B cell (primary cell): ENCODE data around the gene BAIAP3. TPM values are rescaled to one million over a fixed set of nuclear protein-coding genes. Genes with fewer than 3 reads are reported as not detected.

Source experiments
- ATAC-seq: fragments of 200-7000 bp; cut with Tn5 transposase; one replicate; pipeline ENCODE4 v1.10.0; 2021; ENCODE audit warnings: low read depth, mild to moderate bottlenecking, moderate number of reproducible peaks, moderate library complexity
- CTCF ChIA-PET: fragments of 350-600 bp; sonication (Branson Sonifier 250); formaldehyde crosslinking; loops from one replicate; lab custom pipeline; 2021; ENCODE audit warnings: antibody characterized with exemption, inconsistent platforms; lab: Charles Lee
- POLR2A ChIA-PET: fragments of 350-600 bp; sonication (Branson Sonifier 250); formaldehyde crosslinking; loops from one replicate; lab custom pipeline; 2021; ENCODE audit warnings: antibody characterized with exemption; lab: Charles Lee
- DNase-seq: peaks from one replicate; pipeline ENCODE4 v3.0.0; 2013
- H2AFZ ChIP-seq: 2 replicates; pipeline ENCODE4 v1.6.1; 2012; ENCODE audit warnings: mild to moderate bottlenecking, low read depth, low read length; ENCODE audit not compliant: insufficient read depth, poor library complexity, severe bottlenecking
- H3K27ac ChIP-seq, 2 donors: 1 replicate in 1 of 2; 2 replicates in 1 of 2; pipeline ENCODE4 v1.5.1; 2012 to 2013; ENCODE audit warnings: low read length in 2 of 2, mild to moderate bottlenecking in 2 of 2, moderate library complexity in 1 of 2
- H3K27me3 ChIP-seq, 4 experiments: fragments of 200-600 bp in 1 of 4; sonication (generic) in 1 of 4; replicated peaks in 1 of 4; 1 replicate in 2 of 4; 2 replicates in 2 of 4; pipeline versions ENCODE4 v1.6.1 to v1.7.0; 2013 to 2016; ENCODE audit warnings: low read length in 3 of 4, mild to moderate bottlenecking in 2 of 4, mixed read lengths in 1 of 4, moderate library complexity in 1 of 4; ENCODE audit not compliant: insufficient read depth in 4 of 4, control insufficient read depth in 3 of 4; ENCODE audit errors: control extremely low read depth in 1 of 4
- H3K36me3 ChIP-seq, 2 experiments: replicated peaks in 1 of 2; 1 replicate in 1 of 2; 2 replicates in 1 of 2; pipeline versions ENCODE4 v1.6.1 to v1.7.1; 2013; ENCODE audit warnings: low read length in 1 of 2; ENCODE audit not compliant: insufficient read depth in 2 of 2, control insufficient read depth in 1 of 2; ENCODE audit errors: control extremely low read depth in 1 of 2, extremely low read depth in 1 of 2
- H3K4me1 ChIP-seq, 2 donors: fragments of 200-600 bp in 1 of 2; sonication (generic) in 1 of 2; 1 replicate in 1 of 2; 2 replicates in 1 of 2; pipeline versions ENCODE4 v1.5.1 to v1.6.1; 2013 to 2017; ENCODE audit warnings: low read length in 2 of 2; ENCODE audit not compliant: control insufficient read depth in 2 of 2, insufficient read depth in 2 of 2
- H3K4me2 ChIP-seq: replicated peaks from 2 replicates; pipeline ENCODE3; 2012; ENCODE audit warnings: mild to moderate bottlenecking, low read depth, low read length; ENCODE audit not compliant: poor library complexity, severe bottlenecking
- H3K4me3 ChIP-seq, 5 experiments: fragments of 200-600 bp in 1 of 5; sonication (generic) in 1 of 5; 1 replicate in 3 of 5; 2 replicates in 2 of 5; pipeline versions ENCODE4 v1.5.1 to v1.7.0; 2011 to 2016; ENCODE audit warnings: low read length in 4 of 5, mild to moderate bottlenecking in 4 of 5, low read depth in 2 of 5, control low read depth in 1 of 5, moderate library complexity in 1 of 5; ENCODE audit not compliant: insufficient read depth in 1 of 5; ENCODE audit errors: control extremely low read depth in 1 of 5, extremely low read depth in 1 of 5
- H3K79me2 ChIP-seq: fragments of 200-600 bp; sonication (generic); one replicate; pipeline ENCODE4 v1.6.0; 2016; ENCODE audit warnings: low read length; ENCODE audit not compliant: control insufficient read depth, insufficient read depth
- H3K9ac ChIP-seq: fragments of 200-600 bp; sonication (generic); 2 replicates; pipeline ENCODE4 v1.6.1; 2017; ENCODE audit warnings: mild to moderate bottlenecking, low read length, moderate library complexity
- H3K9me3 ChIP-seq, 3 donors: one replicate each; pipeline versions ENCODE4 v1.6.1 to v1.7.1; 2013; ENCODE audit warnings: low read length in 2 of 3; ENCODE audit not compliant: control insufficient read depth in 2 of 3, insufficient read depth in 1 of 3; ENCODE audit errors: control extremely low read depth in 1 of 3
- H4K20me1 ChIP-seq: 2 replicates; pipeline ENCODE4 v1.6.0; 2012; ENCODE audit warnings: mild to moderate bottlenecking, low read length; ENCODE audit not compliant: insufficient read depth, control insufficient read depth, poor library complexity, severe bottlenecking
- H3K27ac Mint-ChIP-seq: one replicate; pipeline ENCODE4 v1.8.0; 2021; ENCODE audit warnings: mixed read lengths
- H3K27me3 Mint-ChIP-seq: one replicate; pipeline ENCODE4 v1.8.0; 2021; ENCODE audit warnings: mixed read lengths
- H3K4me1 Mint-ChIP-seq: one replicate; pipeline ENCODE4 v1.8.0; 2021; ENCODE audit warnings: mixed read lengths
- H3K4me3 Mint-ChIP-seq: one replicate; pipeline ENCODE4 v1.8.0; 2021; ENCODE audit warnings: mixed read lengths
- H3K9me3 Mint-ChIP-seq: one replicate; pipeline ENCODE4 v1.8.0; 2022; ENCODE audit warnings: mixed read lengths; ENCODE audit not compliant: insufficient read depth
- EZH2 ChIP-seq: IDR thresholded peaks from 2 replicates; pipeline ENCODE4 v1.6.1; 2012; ENCODE audit warnings: borderline replicate concordance, low read depth, mild to moderate bottlenecking, moderate library complexity, low read length; ENCODE audit not compliant: insufficient read depth, poor library complexity, severe bottlenecking
- WGBS: methylation state at CpG from one replicate; pipeline ENCODE4 v1.1.5; 2013; ENCODE audit warnings: missing lambda C conversion rate; ENCODE audit not compliant: insufficient coverage; 5-methylcytosine and 5-hydroxymethylcytosine counted together
- intact Hi-C: fragments of 100-400 bp; cut with micrococcal nuclease; formaldehyde crosslinking; loops from one replicate; pipeline ENCODE4 v1.10.0; 2022
- polyA plus RNA-seq: library from polyadenylated mRNA; depleted of rRNA; stranded (reverse); fragments of >200 nt; gene quantifications from 2 replicates; pipeline ENCODE4 v1.2.3, GENCODE V29; 2012
- total RNA-seq, 2 donors: library from RNA; stranded (reverse); fragments of 120-200 nt in 1 of 2; gene quantifications; 1 replicate in 1 of 2; 2 replicates in 1 of 2; pipeline versions ENCODE4 v1.2.3 to v1.2.4, GENCODE V29; 2013 to 2022
- TF ChIP-seq, protein P1 (sequence below): fragments of 200-600 bp; IDR thresholded peaks from one replicate; pipeline ENCODE4 v1.8.0; 2022; ENCODE audit warnings: antibody characterized with exemption, mild to moderate bottlenecking

The BAIAP3 gene
- total and polyA plus RNA-seq, 2 donors (not counting 1 experiment from before 2014, with no cell fraction given) = 119 to 130 TPM

- Histone ChIP-seq H3K4me2 (no peak overlapping the region), H2AFZ (no peak overlapping the region), H4K20me1 (no peaks in the 10 kb centered on the region), H3K4me1 (peaks cover 12% of the 10 kb centered on the region in 2 donors), H3K9me3 (peaks cover 0 to 6% (median 0%) of the 10 kb centered on the region in 3 donors), H3K27me3 (peaks cover 0 to 31% (median 7%) of the 10 kb centered on the region in 4 experiments), H3K9ac (no peak overlapping the region), H3K36me3 (no peaks in the 10 kb centered on the region), H3K27ac (no peak overlapping the region), H3K79me2 (no peaks in the 10 kb centered on the region), H3K4me3 (no peak overlapping the region)
- intact Hi-C loops = no loop called here
- H3K27me3 Mint-ChIP-seq = peaks cover 16% of the 10 kb centered on the region
- H3K4me1 Mint-ChIP-seq = peaks cover 4% of the 10 kb centered on the region
- H3K27ac Mint-ChIP-seq = no peak overlapping the region
- ATAC-seq (no peak), DNase-seq (no peak)
- TF ChIP-seq, protein P1, sequence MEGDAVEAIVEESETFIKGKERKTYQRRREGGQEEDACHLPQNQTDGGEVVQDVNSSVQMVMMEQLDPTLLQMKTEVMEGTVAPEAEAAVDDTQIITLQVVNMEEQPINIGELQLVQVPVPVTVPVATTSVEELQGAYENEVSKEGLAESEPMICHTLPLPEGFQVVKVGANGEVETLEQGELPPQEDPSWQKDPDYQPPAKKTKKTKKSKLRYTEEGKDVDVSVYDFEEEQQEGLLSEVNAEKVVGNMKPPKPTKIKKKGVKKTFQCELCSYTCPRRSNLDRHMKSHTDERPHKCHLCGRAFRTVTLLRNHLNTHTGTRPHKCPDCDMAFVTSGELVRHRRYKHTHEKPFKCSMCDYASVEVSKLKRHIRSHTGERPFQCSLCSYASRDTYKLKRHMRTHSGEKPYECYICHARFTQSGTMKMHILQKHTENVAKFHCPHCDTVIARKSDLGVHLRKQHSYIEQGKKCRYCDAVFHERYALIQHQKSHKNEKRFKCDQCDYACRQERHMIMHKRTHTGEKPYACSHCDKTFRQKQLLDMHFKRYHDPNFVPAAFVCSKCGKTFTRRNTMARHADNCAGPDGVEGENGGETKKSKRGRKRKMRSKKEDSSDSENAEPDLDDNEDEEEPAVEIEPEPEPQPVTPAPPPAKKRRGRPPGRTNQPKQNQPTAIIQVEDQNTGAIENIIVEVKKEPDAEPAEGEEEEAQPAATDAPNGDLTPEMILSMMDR = no peak
- 86% methylated on average over 25 of the region's 25 CpGs for WGBS
- no peak overlapping the region for H3K4me3 Mint-ChIP-seq
- ChIA-PET POLR2A (interaction anchor here (0.7 kb wide), 1 partner anchor 195 kb away, joined by 3 read pairs; no protein-coding TSS in a partner anchor), CTCF (no interaction called here)
- H3K9me3 Mint-ChIP-seq = no peaks in the 10 kb centered on the region
Observed at GRCh38 chr16:1286513-1287094, 46.8 kb upstream of the BAIAP3 start.

- H3K4me2 ChIP-seq = no peak overlapping the region
- no peak overlapping the region for H2AFZ ChIP-seq
- no peaks in the 10 kb centered on the region for H3K9me3 Mint-ChIP-seq
- DNase-seq (no peak), ATAC-seq (no peak)
- no peaks in the 10 kb centered on the region for H4K20me1 ChIP-seq
- H3K4me3 Mint-ChIP-seq = no peak overlapping the region
- peaks cover 4% of the 10 kb centered on the region for H3K4me1 Mint-ChIP-seq
- no peak overlapping the region for H3K27ac ChIP-seq
- TF ChIP-seq, protein P1 = no peak
- TF ChIP-seq EZH2 = no peak
- H3K27ac Mint-ChIP-seq = no peak overlapping the region
- no peaks in the 10 kb centered on the region for H3K79me2 ChIP-seq
- H3K4me1 ChIP-seq = peaks cover 12% of the 10 kb centered on the region in 2 donors
- ChIA-PET POLR2A (no interaction called here), CTCF (no interaction called here)
- WGBS = 76% methylated on average over 34 of the region's 40 CpGs
- peaks cover 0 to 31% (median 8%) of the 10 kb centered on the region in 4 experiments for H3K27me3 ChIP-seq
- H3K36me3 ChIP-seq = no peaks in the 10 kb centered on the region
- peaks cover 0 to 6% (median 0%) of the 10 kb centered on the region in 3 donors for H3K9me3 ChIP-seq
- intact Hi-C loops = no loop called here
- H3K4me3 ChIP-seq = no peak overlapping the region
- no peak overlapping the region for H3K9ac ChIP-seq
- H3K27me3 Mint-ChIP-seq = peaks cover 20% of the 10 kb centered on the region
Observed at GRCh38 chr16:1287982-1288670, 45.3 kb upstream of the BAIAP3 start.
